CD4-positive, alpha-beta T cell treated with Interleukin-1 beta for 1 hour (primary cell): ENCODE measurements around the gene TMPRSS4.
A peak's percentile ranks its signal among the peaks of the same experiment; 100 is the strongest.

Source experiments
- DNase-seq, 2 donors: peaks; one replicate each; pipeline ENCODE4 v3.0.0-alpha.2; 2020 to 2022

Gene TMPRSS4

DNA sequence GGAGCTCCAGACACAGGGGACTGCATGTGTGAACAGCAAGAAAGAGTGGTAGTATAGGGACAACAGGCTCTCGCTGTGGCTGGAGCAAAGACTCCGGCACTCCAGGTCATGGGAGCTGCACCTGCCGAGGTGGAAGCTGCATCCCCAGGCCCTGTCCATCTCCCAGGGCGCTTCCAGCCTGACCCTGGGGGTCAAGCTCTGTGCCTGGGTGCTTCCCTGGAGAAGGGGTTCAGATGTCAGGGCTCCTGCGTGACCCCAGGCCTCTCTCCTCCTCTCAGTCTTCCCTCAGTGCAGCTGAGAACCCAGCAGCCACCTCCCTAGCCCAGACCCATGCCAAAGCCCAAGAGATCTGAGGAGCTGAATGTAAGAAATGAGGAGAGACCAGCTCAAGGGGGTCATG, 3.4 kb downstream of the TMPRSS4 start:
- no peak for DNase-seq

DNA sequence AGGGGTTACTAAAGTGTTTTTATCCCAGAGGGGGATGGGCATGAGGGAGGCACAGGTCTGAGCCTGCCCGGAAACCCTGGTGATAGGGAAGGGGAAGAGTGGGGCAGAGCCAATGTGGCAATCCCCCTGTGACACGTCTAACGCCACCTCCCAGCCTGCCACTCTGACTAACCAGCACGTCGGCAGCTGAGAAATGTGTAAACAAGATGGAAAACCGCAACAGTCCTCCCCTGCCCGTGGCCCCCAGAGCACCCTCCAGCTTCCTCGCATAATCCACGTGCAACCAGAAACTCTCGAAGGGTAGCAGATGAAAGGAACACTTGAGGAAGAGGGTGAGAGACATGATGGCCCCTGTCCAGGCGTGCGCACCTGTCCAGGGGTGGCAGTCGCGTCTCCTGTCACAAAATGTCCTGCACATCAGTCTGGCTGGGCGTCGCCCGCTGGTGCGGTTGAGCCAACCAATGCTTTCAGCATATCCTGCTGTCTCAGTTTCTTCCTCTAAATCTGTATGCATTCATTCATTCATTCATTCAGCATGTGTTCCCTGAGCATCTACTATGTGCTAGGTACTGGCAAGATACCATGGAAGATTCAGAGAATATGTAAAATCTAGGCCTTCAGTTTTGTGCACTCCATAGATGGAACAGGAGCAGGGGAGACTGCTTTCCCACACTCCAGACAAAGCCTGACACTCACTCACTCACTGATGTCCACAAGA, 4.5 kb downstream of the TMPRSS4 start:
- DNase-seq: peak in 1 of 2 donors; percentile 56

DNA sequence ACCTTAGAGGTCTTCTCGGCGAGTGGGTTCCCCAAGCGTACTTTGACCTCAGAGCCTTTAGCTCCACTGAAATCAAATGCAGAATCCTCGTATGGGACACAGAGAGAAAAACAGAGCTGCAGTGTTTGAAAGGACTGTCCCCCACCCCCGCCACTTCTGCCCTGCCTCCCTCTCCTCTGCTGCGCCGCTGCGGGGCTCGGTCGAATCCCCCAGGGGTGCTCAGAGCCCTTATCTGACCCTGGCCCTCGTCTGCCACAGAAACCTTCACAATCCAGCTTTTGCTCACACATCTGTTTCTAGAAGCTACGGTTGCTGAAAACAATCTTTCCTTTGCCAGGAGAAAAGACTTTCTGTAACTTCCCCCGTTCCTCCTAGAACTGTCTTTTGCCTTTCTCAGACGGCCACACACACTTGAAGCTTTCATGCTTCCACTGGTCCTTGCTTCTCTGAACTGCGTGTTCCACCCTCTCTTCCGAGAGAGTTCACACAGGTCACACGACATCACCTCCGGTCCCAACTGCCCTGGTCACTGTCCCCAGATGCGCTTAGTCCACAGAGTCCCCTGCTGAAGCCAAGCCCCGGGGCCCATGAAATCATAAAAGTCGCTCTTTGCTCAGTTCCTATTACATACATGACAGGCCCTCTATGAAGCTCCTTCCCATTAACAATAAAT, 6.1 kb downstream of the TMPRSS4 start:
- DNase-seq: no peak

DNA sequence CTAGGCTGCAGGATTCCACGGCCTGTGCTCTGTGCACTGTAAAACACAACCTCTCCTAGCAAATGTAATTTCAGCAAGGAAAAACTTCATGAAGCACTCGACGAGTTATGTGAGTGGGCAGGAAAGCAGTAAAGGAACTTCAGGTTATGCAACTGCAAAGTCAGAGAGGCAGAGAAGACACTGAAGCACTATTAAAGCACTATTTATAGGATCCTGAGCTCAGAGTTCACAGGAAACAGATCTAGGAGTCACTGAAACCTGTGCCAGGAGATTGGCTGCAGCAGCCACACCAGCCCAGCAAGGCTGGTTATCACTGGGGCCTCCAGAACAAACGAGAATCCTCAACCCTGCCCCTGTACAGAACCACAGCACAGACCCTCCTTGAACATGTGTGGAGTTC, 7.4 kb downstream of the TMPRSS4 start:
- DNase-seq: peak in 1 of 2 donors; percentile 3

DNA sequence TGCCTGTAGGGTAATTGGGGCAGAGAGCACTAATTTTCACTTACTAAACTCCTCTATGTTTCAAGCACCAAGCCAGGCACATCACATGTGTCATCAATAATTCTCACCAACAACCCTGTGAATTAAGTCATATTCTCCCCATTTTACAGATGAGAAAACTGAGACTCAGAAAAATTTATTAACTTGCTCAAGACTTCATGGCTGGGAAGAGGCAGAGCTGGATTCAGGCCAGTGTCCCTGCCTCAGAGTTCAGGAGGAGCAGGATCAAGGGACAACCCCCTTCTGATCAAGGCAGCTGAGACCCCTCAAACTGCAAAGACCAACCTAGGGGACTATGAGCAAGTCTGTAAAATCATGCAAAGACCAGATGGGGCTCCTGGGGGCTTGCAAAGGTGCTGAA, 7.8 kb downstream of the TMPRSS4 start:
- no peak for DNase-seq

DNA sequence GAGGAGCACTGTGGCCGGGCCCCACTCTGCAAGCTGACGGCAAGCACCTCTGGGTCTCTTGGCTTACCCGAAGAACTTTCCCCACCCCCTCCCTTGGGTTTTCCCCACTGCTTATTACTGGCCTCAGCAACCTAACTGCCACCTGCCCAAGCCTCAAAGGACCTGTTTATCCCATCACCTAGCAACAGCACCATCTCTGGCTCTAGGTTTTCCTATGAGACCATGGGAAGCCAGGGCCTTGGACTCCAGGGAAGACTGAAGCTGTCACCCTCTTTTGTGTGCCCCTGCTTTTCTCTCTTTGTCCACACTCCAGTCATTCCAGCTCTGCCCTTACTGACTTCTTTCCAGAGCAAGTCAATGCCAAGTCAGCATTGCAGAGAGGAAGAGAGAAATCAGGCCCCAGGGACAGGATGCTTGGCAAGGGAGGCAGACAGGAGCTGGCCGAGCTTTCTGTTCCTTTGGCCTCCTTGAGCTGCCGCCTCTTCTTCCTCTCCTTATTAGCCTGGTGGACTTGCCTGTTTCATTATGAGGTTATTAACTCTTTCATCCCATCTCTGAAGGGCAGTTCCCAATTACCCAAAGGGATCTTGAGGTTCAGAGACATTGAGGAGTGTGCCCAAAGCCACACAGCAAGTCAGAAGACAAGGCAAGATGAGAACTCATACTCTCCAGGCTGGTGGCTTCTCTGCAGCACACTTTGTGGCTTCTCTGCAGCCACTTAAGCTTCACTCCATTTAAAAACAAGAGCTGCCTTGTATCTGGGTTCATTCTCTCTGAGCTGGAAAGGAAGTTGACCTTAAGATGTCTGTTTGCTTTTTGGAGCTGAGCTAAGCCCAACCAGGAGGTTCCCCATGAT, 10.3 kb downstream of the TMPRSS4 start, which contains the start of gene SMIM35:
SMIM35 (minus strand) TSS at position 51 of the 856 bp plus-strand sequence. CDS start 206 bp downstream, outside the sequence.
- no peak for DNase-seq

DNA sequence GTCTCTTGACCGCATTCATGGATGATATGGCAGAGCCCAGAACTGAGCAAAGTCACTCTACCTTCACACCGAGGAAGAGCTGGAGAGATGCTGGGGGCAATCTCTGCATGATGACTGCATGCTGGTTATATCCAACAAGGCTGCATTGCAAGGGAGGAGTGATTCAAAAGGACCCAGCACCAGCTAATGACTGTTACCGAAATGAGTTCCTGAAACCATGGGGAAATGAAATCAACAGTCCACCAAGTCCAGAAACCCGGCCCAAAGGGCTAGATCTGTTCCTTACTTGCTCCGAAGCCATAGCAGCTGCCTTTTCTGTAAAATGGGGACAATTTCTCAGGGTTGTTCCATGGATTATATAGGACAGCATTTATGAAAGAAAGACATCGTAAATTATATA, 11.1 kb downstream of the TMPRSS4 start:
- DNase-seq: no peak

DNA sequence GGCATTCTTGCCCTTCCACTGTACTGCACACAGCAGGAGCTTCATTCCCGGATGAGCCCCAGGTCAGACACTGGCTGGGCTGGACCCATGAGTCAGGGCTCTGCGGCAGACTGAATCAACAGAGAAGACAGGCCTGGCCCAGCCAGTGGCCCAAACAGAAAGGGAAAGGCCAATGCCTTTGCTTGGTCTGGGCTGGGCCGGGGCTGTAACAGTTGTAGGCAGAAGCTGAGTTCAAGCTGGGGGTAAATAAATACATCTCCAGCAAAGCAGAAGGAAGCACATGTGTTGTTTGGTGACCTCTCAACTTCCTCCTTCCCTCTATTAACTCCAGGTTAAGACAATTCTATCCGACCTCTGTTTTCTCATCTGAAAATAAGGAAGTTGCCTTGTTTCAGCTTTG, 11.7 kb downstream of the TMPRSS4 start:
- DNase-seq: peak in 1 of 2 donors; percentile 69

DNA sequence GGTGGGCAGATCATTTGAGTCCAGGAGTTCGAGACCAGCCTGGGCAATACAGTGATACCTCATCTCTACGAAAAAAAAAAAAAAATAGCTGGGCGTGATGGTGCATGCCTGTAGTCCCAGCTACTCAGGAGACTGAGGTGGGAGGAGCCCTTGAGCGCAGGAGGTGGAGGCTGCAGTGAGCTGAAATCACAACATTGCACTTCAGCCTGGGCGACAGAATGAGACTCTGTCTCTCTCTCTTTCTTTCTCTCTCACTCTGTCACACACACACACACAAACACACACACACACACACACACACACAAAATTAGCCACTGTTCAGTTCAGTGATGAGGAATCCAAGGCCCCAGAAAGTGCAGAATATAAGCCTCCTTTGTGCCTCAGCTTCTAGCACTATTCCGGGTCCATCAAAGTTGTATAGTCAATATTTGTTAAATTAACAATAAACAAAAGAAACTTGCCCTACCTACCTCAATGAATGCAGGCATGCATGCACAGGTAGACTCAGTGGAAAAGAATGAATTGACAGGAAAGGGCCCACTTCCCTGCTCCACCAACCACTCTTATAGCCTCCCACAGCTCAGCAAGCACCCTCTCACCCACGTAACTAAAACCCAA, 13.8 kb downstream of the TMPRSS4 start:
- DNase-seq: no peak

DNA sequence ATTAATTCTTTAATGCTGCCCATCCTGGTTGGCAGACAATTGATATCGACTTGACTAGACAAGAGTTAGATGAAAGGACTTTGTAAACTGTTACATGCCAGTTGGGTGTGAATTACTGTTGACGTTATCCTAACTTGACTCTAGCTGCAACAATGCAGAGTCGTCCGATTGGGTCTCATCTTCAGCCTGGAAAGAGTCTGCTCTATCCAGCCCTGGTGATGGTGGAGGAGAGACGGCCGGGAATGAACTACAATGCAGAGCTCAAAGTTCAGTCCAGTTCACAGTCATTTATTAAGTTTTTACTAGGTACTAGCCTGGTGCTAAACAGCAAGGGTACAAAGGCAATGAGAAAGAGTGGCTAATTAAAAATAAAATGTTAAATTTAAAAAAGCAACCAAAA, 14.8 kb downstream of the TMPRSS4 start:
- DNase-seq: no peak

DNA sequence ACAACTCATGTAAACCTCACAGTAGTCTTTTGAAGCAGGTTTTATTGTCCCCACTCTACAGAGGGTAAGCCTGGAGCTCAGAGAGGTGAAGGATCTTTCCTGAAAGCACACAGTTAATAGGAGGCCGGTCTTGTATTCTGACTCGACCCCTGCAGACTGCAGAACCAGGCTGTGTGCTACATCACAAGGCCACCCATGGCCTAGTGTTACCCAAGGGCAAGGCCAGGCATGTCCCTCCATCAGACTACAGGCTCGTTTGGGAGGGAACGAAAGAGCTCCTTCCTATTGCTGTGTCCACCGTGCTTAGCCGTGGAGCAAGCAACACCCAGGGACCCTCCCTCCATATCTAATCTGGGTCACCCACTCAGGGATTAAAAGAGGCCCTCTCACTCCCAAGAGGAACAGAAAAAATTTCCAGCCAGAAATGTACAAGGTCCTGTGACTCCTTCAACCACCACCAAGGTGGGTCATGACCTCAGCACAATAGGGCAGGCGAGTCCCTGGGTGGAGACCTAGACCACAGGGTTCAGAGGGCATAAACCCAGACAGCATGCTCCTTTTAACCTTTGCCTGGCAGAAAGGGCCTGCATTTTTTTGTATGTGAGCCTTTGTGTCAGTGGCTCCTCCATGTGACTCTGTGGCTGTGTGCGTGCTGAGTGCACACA, 16.2 kb downstream of the TMPRSS4 start:
- no peak for DNase-seq

DNA sequence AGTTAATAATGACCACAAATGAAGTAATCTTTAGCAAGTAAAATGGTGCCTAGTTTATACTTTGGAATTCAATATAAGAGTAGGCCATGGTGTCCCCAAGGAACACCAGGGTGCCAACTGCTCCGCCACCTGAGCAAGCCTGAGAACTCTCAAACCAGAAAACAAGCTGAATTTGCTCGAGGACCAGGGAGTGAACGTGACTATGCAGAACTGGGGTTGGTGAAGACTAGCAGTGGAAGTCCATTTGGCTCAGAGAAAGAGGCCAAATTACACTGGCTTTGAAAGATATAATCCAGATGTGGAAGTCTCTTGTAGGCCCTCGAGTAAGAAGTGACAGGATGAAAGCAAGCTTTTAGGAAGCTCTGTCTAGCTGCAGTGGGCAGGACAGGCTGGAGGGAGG, 18.6 kb downstream of the TMPRSS4 start:
- no peak for DNase-seq

DNA sequence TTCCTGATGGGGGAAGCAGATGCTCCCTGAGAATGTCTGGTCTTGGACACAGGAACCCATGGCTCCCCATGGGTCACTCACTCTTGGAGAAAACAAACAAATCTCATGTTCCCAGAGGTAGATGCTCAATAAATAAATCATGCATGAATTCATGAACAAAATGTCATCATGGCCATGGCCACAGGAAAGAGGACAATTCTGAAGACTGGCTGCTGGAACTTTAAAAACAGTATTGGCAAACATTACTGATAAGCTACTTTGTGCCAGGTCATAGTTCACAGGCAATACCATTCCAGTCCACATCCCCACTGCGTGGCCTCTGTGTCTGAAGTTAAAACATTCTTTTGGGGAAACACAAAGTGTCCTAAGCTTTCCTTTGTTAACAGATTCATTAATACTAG, 19.1 kb downstream of the TMPRSS4 start:
- no peak for DNase-seq

DNA sequence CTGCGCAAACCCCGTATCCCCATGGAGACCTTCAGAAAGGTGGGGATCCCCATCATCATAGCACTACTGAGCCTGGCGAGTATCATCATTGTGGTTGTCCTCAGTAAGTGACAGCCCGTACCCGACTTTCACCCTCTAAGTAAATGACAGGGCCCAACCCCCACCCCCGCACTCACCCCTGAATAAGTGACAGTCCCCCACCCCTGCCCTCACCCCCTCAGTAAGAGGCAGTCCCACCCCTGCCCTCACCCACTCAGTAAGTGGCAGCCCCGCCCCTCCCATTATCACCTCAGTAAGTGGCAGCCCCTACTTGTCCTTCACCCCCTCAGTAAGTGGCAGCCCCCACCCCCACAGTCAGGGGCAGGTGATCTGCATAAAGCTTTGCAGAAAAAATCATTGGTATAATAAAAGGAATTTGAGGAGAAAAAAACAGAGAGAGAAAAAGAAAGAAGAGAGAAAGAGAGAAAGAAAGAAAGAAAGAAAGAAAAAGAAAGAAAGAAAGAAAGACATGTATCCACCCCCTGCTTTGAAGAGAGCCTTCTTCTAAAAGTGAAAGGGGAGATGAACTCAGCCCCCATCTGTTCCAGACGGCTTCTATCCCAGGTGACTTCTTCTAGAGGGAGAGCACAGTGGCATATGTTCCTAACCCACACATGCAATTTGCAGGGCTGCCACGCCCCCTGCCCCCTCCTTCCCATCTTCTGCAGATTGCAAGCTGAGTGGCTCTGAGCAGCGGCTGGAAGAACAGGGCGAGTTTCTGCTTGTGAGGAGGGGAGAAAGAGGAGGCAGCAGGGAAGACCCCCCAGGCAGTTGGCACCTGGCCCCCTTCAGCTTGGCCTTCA, 22.3 kb downstream of the TMPRSS4 start:
- no peak for DNase-seq

DNA sequence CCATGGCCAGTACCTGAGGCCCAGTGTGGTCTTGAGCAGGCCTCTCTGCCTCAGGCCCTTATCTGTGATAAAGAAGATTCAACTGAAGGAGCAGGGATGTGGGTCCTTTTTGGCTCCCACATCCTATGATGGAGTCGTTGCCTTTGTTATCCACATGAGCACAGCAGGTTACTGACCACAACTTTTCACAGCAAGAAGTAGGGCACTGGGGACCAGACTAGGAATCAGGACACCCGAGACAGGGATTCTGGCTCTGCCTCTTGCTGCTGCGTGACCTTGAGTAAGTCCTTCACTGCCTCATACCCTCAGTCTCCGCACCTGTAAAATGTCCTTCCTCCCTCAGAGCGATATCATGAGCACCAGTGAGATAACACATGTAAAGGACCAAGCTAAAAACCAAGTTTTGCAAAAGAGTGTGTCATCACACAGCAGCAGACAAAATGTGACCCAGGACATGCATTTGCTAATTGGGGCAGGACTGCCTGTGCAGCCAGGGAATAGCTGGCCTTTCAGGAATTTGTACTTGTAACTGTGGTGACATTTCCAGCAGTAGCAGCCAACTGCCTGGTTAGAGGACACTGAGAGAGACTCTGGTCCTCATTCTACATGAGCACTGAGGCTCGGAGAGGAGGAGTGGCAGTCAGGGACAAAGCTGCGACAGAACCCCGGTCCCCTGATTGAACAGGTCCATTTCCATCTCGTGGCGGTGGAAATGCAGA, 23.1 kb downstream of the TMPRSS4 start:
- DNase-seq: no peak

DNA sequence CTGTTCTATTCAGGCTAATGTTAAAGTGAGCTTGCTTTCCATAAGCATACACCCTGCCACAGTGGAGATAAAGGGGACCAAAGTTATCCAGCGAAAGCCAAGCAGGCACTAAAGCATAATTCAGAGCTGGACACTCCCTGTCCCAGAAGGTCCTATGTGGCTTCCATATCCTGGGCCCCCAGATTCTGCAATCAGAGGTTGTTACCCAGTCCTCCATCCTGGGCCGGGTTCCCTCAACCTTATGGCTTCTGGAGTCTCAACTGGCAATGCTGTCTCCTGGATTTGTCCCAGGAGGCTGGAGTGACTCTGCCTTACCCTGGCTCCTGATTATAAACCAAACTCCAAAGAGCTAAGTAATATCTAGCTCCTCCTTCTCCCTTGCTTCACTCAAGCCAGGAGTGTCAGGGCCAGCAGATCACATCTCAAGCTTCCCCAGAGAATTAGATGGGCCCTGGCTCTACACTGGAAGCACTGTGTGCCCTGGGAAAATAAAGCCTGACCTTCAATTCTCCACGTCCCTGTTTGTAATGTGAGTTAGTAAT, 23.9 kb downstream of the TMPRSS4 start:
- DNase-seq: no peak

DNA sequence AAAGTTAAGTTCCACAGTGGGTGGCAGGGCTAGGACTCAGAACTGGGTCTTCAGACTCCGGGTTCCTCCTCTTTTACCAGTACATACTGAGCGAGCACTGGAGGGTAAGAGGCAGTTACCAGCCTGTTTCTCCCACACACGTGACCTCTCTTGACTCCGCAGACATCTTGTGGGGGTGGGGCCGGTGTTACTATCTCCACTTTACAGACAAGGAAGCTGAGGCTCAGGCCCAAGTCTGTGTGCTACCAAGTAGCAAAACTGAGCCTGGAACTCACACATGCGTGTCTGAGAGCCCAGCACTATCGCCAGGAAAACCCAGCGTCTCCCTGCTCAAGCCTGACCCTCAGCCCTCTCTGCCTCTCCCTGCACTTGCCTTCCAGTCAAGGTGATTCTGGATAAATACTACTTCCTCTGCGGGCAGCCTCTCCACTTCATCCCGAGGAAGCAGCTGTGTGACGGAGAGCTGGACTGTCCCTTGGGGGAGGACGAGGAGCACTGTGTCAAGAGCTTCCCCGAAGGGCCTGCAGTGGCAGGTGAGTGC, 25.9 kb downstream of the TMPRSS4 start:
- DNase-seq: no peak

DNA sequence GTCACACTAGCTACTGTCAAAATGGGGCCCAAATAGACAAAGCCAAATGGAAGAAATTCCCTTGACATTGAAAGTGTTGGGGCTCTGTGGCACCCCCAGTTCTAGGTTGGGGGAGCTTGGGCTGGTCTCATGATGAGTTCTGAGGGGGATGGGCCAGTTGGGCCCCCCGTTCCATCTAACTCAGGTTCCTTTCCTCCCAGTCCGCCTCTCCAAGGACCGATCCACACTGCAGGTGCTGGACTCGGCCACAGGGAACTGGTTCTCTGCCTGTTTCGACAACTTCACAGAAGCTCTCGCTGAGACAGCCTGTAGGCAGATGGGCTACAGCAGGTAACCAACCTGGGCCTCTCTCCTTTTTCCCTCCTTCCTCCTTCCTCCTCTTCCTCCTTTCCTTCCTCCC, 27.6 kb downstream of the TMPRSS4 start:
- DNase-seq: no peak

DNA sequence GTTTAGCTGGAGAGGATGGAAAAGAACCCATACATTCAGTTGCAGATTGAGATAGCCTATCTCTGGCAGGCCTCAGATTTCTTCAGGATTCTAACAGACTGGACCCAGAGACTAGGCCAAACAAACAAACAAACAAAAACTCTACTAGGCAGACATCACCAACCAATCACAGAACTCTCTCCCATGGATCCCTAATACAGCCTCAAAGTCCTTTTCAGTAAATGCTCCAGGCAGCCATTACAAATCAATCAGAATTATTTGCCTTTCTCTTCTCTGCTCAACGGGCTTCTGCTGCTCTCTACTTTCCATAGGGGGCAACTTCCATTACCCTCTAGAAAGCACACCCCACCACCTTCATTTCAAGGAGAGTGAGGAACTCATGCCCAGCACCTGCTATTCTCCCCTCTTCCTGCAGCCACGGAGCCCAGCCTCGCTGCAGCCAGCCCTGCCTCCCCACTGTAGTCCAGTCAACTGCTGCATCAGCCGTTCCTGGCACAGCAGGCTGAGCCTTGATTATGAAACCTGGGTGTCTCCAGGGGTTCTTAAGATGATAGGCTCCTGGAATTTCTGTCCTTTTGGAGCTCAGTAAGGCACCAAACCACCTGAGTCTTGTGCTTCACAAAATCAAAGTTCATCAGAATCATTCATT, 28.9 kb downstream of the TMPRSS4 start:
- no peak for DNase-seq
